ENCODE results near the gene IGSF10. TPM values are rescaled to one million over a fixed set of nuclear protein-coding genes. Genes with fewer than 3 reads are reported as not detected.

Gene IGSF10
- total and polyA plus RNA-seq, 8 donors: 0.19 to 0.69 (median 0.34) TPM

GRCh38 chr3:151452841-151453240 is 8.0 kb downstream of the IGSF10 start:
- DNase-seq: no peak
- Histone ChIP-seq H3K4me3 (no peak overlapping the region), H3K27me3 (no peaks in the 10 kb centered on the region), H3K4me1 (no peaks in the 10 kb centered on the region), H3K36me3 (no peaks in the 10 kb centered on the region), H3K27ac (no peak overlapping the region), H3K9me3 (no peaks in the 10 kb centered on the region)
- ATAC-seq: no peak
- no peak for FAIRE-seq
- 52 to 70% methylated on average over 2 of the region's 2 CpGs for WGBS, 2 donors
- intact Hi-C loops (cut with DNase I): no loop called here
- TF ChIP-seq CTCF (IDR thresholded peaks at IDR 0.05): no peak

GRCh38 chr3:151452368-151452767 is 8.5 kb downstream of the IGSF10 start:
- no peaks in the 10 kb centered on the region for H3K4me1 ChIP-seq
- no peak for ATAC-seq
- no peaks in the 10 kb centered on the region for H3K27me3 ChIP-seq
- H3K4me3 ChIP-seq: no peak overlapping the region
- DNase-seq: no peak
- intact Hi-C loops (cut with DNase I): no loop called here
- H3K36me3 ChIP-seq: no peaks in the 10 kb centered on the region
- TF ChIP-seq CTCF (IDR thresholded peaks at IDR 0.05): no peak
- WGBS, 2 donors: 2 to 49% methylated on average over 1 of the region's 1 CpG
- no peaks in the 10 kb centered on the region for H3K9me3 ChIP-seq
- FAIRE-seq: no peak
- H3K27ac ChIP-seq: no peak overlapping the region

DNA sequence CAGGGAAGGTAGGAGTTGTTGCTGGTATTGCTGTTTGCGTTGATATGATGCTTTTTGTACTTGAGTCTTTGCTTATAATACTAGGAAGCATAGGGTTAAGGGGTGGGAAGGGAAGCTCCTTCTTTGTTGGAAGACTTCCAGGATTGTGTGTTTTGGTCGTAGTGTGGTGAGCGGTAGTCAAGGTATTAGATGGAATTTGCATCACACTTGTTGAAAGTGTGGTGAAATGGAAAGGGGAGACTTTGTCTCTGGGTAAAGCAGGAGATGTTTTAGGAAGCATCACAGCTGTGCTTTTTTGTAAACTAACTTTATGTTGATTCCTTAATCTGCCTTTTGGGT is 14.9 kb downstream of the IGSF10 start:
- H3K4me1 ChIP-seq: no peaks in the 10 kb centered on the region
- H3K27ac ChIP-seq: no peak overlapping the region
- 63 to 65% methylated on average over 3 of the region's 3 CpGs for WGBS, 2 donors
- no peaks in the 10 kb centered on the region for H3K9me3 ChIP-seq
- DNase-seq: no peak
- TF ChIP-seq CTCF (IDR thresholded peaks at IDR 0.05): no peak
- FAIRE-seq: no peak
- H3K27me3 ChIP-seq: no peaks in the 10 kb centered on the region
- H3K36me3 ChIP-seq: no peaks in the 10 kb centered on the region
- no peak overlapping the region for H3K4me3 ChIP-seq
- intact Hi-C loops (cut with DNase I): loop anchor here in 1 of 3 donors (5.0 kb wide), 1 partner anchor 386 kb away; no protein-coding TSS in a partner anchor
- ATAC-seq: no peak

GRCh38 chr3:151445273-151446001 is 15.4 kb downstream of the IGSF10 start:
- no peak for DNase-seq
- Histone ChIP-seq H3K4me3 (no peak overlapping the region), H3K27me3 (no peaks in the 10 kb centered on the region), H3K4me1 (no peaks in the 10 kb centered on the region), H3K27ac (no peak overlapping the region), H3K9me3 (no peaks in the 10 kb centered on the region), H3K36me3 (no peaks in the 10 kb centered on the region)
- no peak for FAIRE-seq
- no peak for TF ChIP-seq CTCF (IDR thresholded peaks at IDR 0.05)
- ATAC-seq: peak in 1 of 4 donors; percentile 66
- 81 to 89% methylated on average over 5 of the region's 5 CpGs for WGBS, 2 donors
- intact Hi-C loops (cut with DNase I): loop anchor here in 1 of 3 donors (5.0 kb wide), 1 partner anchor 387 kb away; no protein-coding TSS in a partner anchor

GRCh38 chr3:151443583-151443982 is 17.3 kb downstream of the IGSF10 start:
- Histone ChIP-seq H3K4me1 (no peaks in the 10 kb centered on the region), H3K27me3 (no peaks in the 10 kb centered on the region), H3K36me3 (no peaks in the 10 kb centered on the region), H3K9me3 (no peaks in the 10 kb centered on the region), H3K4me3 (no peak overlapping the region), H3K27ac (no peak overlapping the region)
- no peak for TF ChIP-seq CTCF (IDR thresholded peaks at IDR 0.05)
- DNase-seq: no peak
- no peak for ATAC-seq
- no peak for FAIRE-seq
- 71 to 79% methylated on average over 7 of the region's 7 CpGs for WGBS, 2 donors
- intact Hi-C loops (cut with DNase I): no loop called here
